SK-N-SH (cell line): ENCODE measurements around the gene NCKAP5L. TPM values are rescaled to one million over a fixed set of nuclear protein-coding genes. Genes with fewer than 3 reads are reported as not detected.
"Not testable (repeated sequence)": the region's sequence is repeated elsewhere in the genome, so short reads cannot be mapped to it uniquely, and the experiment has no call there.

Source experiments
- CTCF ChIA-PET: fragments of 300-600, 350-600 bp; formaldehyde crosslinking; extraction: SDS; loops from one replicate; lab custom pipeline; 2021; lab: Yijun Ruan, JAX
- POLR2A ChIA-PET: fragments of 350-600 bp; sonication (Branson Sonifier 250); formaldehyde crosslinking; extraction: SDS; loops from one replicate; lab custom pipeline; 2020; ENCODE audit warnings: antibody characterized with exemption, inconsistent platforms; lab: Yijun Ruan, JAX
- DNase-seq: peaks from one replicate; pipeline ENCODE4 v3.0.0; 2012
- H2AFZ ChIP-seq: fragments of 200-600 bp; sonication (generic); 2 replicates; pipeline ENCODE4 v1.8.1; 2016; ENCODE audit warnings: antibody characterized with exemption, mild to moderate bottlenecking, low read depth
- H3F3A ChIP-seq: fragments of 200-600 bp; sonication (generic); replicated peaks from 2 replicates; pipeline ENCODE3; 2016; ENCODE audit warnings: antibody characterized with exemption, mild to moderate bottlenecking; ENCODE audit not compliant: insufficient read depth
- H3K27ac ChIP-seq, 2 experiments: fragments of 200-500 bp in 1 of 2; fragments of 200-600 bp in 1 of 2; sonication (Bioruptor generic) in 1 of 2; sonication (generic), shearing (Covaris generic) in 1 of 2; 2 replicates each; pipeline versions ENCODE4 v1.5.1 to v1.6.1; 2014 to 2016; ENCODE audit warnings: low read depth in 2 of 2, inconsistent platforms in 1 of 2, low read length in 1 of 2, mild to moderate bottlenecking in 1 of 2, mixed read lengths in 1 of 2
- H3K27me3 ChIP-seq: fragments of 200-600 bp; sonication (generic), shearing (Covaris generic); 2 replicates; pipeline ENCODE4 v1.6.1; 2016; ENCODE audit warnings: mixed run types; ENCODE audit not compliant: insufficient read depth
- H3K36me3 ChIP-seq, 2 experiments: fragments of 200-500 bp in 1 of 2; fragments of 200-600 bp in 1 of 2; sonication (Bioruptor generic) in 1 of 2; sonication (generic) in 1 of 2; replicated peaks in 1 of 2; 2 replicates each; pipeline versions ENCODE3 to v1.5.1; 2014 to 2016; ENCODE audit warnings: low read length in 1 of 2, mild to moderate bottlenecking in 1 of 2; ENCODE audit not compliant: insufficient read depth in 2 of 2, control insufficient read depth in 1 of 2
- H3K4me1 ChIP-seq, 2 experiments: fragments of 200-500 bp in 1 of 2; fragments of 200-600 bp in 1 of 2; sonication (Bioruptor generic) in 1 of 2; sonication (generic), shearing (Covaris generic) in 1 of 2; 2 replicates each; pipeline versions ENCODE4 v1.5.1 to v1.6.1; 2014 to 2016; ENCODE audit warnings: low read depth in 1 of 2, low read length in 1 of 2, mixed run types in 1 of 2; ENCODE audit not compliant: insufficient read depth in 2 of 2, control insufficient read depth in 1 of 2
- H3K4me2 ChIP-seq: fragments of 200-600 bp; sonication (generic), shearing (Covaris generic); 2 replicates; pipeline ENCODE4 v1.6.1; 2017; ENCODE audit warnings: mixed run types
- H3K4me3 ChIP-seq, 2 experiments: fragments of 200-500 bp in 1 of 2; fragments of 200-600 bp in 1 of 2; sonication (Bioruptor generic) in 1 of 2; sonication (generic), shearing (Covaris generic) in 1 of 2; 2 replicates each; pipeline versions ENCODE4 v1.5.1 to v1.8.1; 2014 to 2016; ENCODE audit warnings: low read depth in 2 of 2, inconsistent platforms in 1 of 2, low read length in 1 of 2, mild to moderate bottlenecking in 1 of 2, mixed read lengths in 1 of 2, moderate library complexity in 1 of 2
- H3K79me2 ChIP-seq: fragments of 200-600 bp; sonication (generic); 2 replicates; pipeline ENCODE4 v1.8.1; 2017; ENCODE audit warnings: mild to moderate bottlenecking; ENCODE audit not compliant: insufficient read depth
- H3K9ac ChIP-seq: fragments of 200-600 bp; sonication (generic); 2 replicates; pipeline ENCODE4 v1.6.1; 2017; ENCODE audit warnings: mixed run types
- H3K9me2 ChIP-seq: fragments of 200-600 bp; sonication (generic); 2 replicates; pipeline ENCODE4 v1.6.1; 2017; ENCODE audit warnings: mixed run types
- H3K9me3 ChIP-seq: fragments of 200-600 bp; sonication (generic); 2 replicates; pipeline ENCODE4 v1.6.1; 2017; ENCODE audit warnings: mixed run types, mild to moderate bottlenecking, moderate library complexity
- H4K20me1 ChIP-seq: fragments of 200-600 bp; sonication (generic); 2 replicates; pipeline ENCODE4 v1.6.1; 2017; ENCODE audit warnings: mild to moderate bottlenecking, mixed run types; ENCODE audit not compliant: insufficient read depth
- ELF1 ChIP-seq: IDR thresholded peaks from 2 replicates; pipeline ENCODE4 v1.4.0; 2012
- FOSL2 ChIP-seq: IDR thresholded peaks from 2 replicates; pipeline ENCODE4 v1.4.0; 2012; ENCODE audit warnings: low read depth, mild to moderate bottlenecking, moderate library complexity, borderline replicate concordance
- FOXM1 ChIP-seq: IDR thresholded peaks from 2 replicates; pipeline ENCODE4 v1.4.0; 2012; ENCODE audit warnings: low read depth, mild to moderate bottlenecking
- MEF2A ChIP-seq: IDR thresholded peaks from 2 replicates; pipeline ENCODE4 v1.4.0; 2012; ENCODE audit warnings: low read depth, borderline replicate concordance
- MXI1 ChIP-seq: IDR thresholded peaks from 2 replicates; pipeline ENCODE4 v1.6.1; 2012; ENCODE audit warnings: mild to moderate bottlenecking, low read depth, low read length, improper control_type of control experiment
- POLR2AphosphoS5 ChIP-seq: IDR thresholded peaks from 2 replicates; pipeline ENCODE4 v1.6.1; 2012; ENCODE audit warnings: low read depth, low read length
- RAD21 ChIP-seq: IDR thresholded peaks from 2 replicates; pipeline ENCODE4 v1.6.1; 2012; ENCODE audit warnings: mild to moderate bottlenecking, low read length
- RCOR1 ChIP-seq: fragments of 150-350 bp; IDR thresholded peaks from 2 replicates; pipeline ENCODE4 v1.6.1; 2017; ENCODE audit warnings: antibody characterized with exemption, low read length
- REST ChIP-seq: IDR thresholded peaks from 2 replicates; pipeline ENCODE4 v1.6.1; 2012; ENCODE audit warnings: mild to moderate bottlenecking, low read depth, low read length, moderate library complexity
- RXRA ChIP-seq: IDR thresholded peaks from 2 replicates; pipeline ENCODE4 v1.4.0; 2012; ENCODE audit warnings: low read depth, mild to moderate bottlenecking, borderline replicate concordance
- SMC3 ChIP-seq: IDR thresholded peaks from 2 replicates; pipeline ENCODE4 v1.6.1; 2012; ENCODE audit warnings: low read depth, low read length, improper control_type of control experiment
- TEAD4 ChIP-seq: IDR thresholded peaks from 2 replicates; pipeline ENCODE4 v1.4.0; 2012; ENCODE audit warnings: mild to moderate bottlenecking, borderline replicate concordance; ENCODE audit not compliant: insufficient read depth
- WGBS: methylation state at CpG from one replicate; pipeline ENCODE4 v1.1.6; 2017; ENCODE audit warnings: low lambda C conversion rate; 5-methylcytosine and 5-hydroxymethylcytosine counted together
- polyA plus RNA-seq, 3 experiments: library from polyadenylated mRNA; depleted of rRNA; stranded (reverse); fragments of >200 nt; gene quantifications; 2 replicates each; pipeline ENCODE4 v1.2.3, GENCODE V29; 2012
- TF ChIP-seq, protein P1 (sequence below): IDR thresholded peaks from 2 replicates; pipeline ENCODE4; 2012
- TF ChIP-seq, protein P2 (sequence below): IDR thresholded peaks from 2 replicates; pipeline ENCODE4 v1.4.0; 2012; ENCODE audit warnings: low read depth
- TF ChIP-seq, protein P3 (sequence below): fragments of 200-600 bp; sonication (generic); IDR thresholded peaks from 2 replicates; pipeline ENCODE4 v1.6.1; 2017; ENCODE audit warnings: antibody characterized with exemption, mild to moderate bottlenecking, moderate library complexity

Gene NCKAP5L
- polyA plus RNA-seq, 1 of the 3 experiments (the other 2 are of a cell fraction), result 8.9 TPM

DNA sequence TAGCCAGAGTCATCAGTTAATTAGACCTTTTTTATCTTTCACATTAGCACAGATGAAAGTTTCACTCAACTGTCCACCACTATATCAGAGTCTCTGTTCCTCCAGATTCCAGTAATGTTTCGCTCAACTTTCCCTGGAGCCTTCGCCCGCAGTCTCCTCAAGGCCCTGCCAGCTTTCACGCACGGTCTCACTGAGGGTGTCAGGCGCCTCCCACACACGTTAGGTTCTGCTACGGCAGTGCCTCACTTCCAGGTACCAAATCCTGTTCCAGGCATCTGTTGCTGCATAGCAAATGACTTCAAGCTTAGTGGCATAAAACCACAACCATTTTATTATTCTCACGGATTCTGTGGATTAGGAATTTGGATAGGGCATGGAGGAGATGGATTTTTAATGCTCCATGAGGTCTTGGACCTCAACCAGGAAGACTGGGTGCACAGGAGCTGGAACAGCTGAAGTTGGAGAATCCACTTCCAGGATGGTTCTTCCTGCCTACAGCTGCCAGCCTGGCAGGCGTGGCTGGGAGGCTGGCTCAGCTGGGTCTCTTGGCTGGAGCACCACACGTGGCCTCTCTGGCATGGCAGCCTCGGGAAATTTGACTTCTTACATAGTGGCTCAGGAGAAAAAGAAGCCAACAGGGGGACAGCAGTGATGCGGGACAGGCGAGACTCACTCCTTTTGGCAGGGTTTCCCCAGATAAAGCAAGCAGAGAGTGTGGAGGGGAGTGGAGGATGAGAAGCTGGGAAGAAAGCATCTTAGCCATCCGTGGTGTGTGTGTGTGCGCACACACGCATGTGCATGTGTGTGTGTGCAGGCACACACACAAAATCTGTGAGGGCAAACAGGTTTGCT, 36.0 kb upstream of the NCKAP5L start:
- H3K4me3 ChIP-seq, result no peak overlapping the region
- H3K9me3 ChIP-seq, result no peaks in the 10 kb centered on the region
- no peaks in the 10 kb centered on the region for H3K79me2 ChIP-seq
- no peak overlapping the region for H3K9ac ChIP-seq
- H3K4me2 ChIP-seq, result no peak overlapping the region
- no peaks in the 10 kb centered on the region for H3K36me3 ChIP-seq
- no peak for TF ChIP-seq POLR2AphosphoS5
- TF ChIP-seq RCOR1, result no peak
- TF ChIP-seq MXI1, result no peak
- no peak for TF ChIP-seq TEAD4
- no peak for TF ChIP-seq MEF2A
- no peak for TF ChIP-seq SMC3
- TF ChIP-seq, protein P1, sequence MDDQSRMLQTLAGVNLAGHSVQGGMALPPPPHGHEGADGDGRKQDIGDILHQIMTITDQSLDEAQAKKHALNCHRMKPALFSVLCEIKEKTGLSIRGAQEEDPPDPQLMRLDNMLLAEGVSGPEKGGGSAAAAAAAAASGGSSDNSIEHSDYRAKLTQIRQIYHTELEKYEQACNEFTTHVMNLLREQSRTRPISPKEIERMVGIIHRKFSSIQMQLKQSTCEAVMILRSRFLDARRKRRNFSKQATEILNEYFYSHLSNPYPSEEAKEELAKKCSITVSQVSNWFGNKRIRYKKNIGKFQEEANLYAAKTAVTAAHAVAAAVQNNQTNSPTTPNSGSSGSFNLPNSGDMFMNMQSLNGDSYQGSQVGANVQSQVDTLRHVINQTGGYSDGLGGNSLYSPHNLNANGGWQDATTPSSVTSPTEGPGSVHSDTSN, result no peak
- no peak for TF ChIP-seq RXRA
- no peak for TF ChIP-seq FOXM1
- TF ChIP-seq, protein P2, sequence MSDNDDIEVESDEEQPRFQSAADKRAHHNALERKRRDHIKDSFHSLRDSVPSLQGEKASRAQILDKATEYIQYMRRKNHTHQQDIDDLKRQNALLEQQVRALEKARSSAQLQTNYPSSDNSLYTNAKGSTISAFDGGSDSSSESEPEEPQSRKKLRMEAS, result no peak
- TF ChIP-seq REST, result no peak
- TF ChIP-seq RAD21, result no peak
- TF ChIP-seq, protein P3, sequence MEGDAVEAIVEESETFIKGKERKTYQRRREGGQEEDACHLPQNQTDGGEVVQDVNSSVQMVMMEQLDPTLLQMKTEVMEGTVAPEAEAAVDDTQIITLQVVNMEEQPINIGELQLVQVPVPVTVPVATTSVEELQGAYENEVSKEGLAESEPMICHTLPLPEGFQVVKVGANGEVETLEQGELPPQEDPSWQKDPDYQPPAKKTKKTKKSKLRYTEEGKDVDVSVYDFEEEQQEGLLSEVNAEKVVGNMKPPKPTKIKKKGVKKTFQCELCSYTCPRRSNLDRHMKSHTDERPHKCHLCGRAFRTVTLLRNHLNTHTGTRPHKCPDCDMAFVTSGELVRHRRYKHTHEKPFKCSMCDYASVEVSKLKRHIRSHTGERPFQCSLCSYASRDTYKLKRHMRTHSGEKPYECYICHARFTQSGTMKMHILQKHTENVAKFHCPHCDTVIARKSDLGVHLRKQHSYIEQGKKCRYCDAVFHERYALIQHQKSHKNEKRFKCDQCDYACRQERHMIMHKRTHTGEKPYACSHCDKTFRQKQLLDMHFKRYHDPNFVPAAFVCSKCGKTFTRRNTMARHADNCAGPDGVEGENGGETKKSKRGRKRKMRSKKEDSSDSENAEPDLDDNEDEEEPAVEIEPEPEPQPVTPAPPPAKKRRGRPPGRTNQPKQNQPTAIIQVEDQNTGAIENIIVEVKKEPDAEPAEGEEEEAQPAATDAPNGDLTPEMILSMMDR, result no peak
- no peak for TF ChIP-seq FOSL2
- no peak for TF ChIP-seq ELF1
- POLR2A ChIA-PET, result interaction anchor here (0.5 kb wide), 1 partner anchor 629 kb away, joined by 3 read pairs; no protein-coding TSS in a partner anchor
- no peaks in the 10 kb centered on the region for H3K9me2 ChIP-seq
- peaks cover 10% of the 10 kb centered on the region for H3F3A ChIP-seq
- no peak overlapping the region for H3K27ac ChIP-seq
- no peaks in the 10 kb centered on the region for H4K20me1 ChIP-seq
- CTCF ChIA-PET, result interaction anchor here (0.6 to 14.1 kb wide), 12 partner anchors 13 to 312 kb away, joined by 3 to 312 read pairs (median 4); partner anchors contain the start of genes AQP6 and ASIC1
- 81% methylated on average over 17 of the region's 17 CpGs for WGBS
- no peaks in the 10 kb centered on the region for H3K27me3 ChIP-seq
- peaks cover 19 to 27% of the 10 kb centered on the region in 2 experiments for H3K4me1 ChIP-seq
- no peak for DNase-seq
- no peak overlapping the region for H2AFZ ChIP-seq

- H3K36me3 ChIP-seq, POLR2A ChIA-PET, H3K4me1 ChIP-seq, H3F3A ChIP-seq, H3K9me2 ChIP-seq, H3K27ac ChIP-seq, H3K4me3 ChIP-seq, H3K9me3 ChIP-seq, H3K27me3 ChIP-seq, DNase-seq, H3K4me2 ChIP-seq, H4K20me1 ChIP-seq, H3K79me2 ChIP-seq, H3K9ac ChIP-seq, H2AFZ ChIP-seq: not testable (repeated sequence)
- 80% methylated on average over 3 of the region's 31 CpGs for WGBS
- CTCF ChIA-PET, result interaction anchor here (14.1 kb wide), 1 partner anchor 109 kb away, joined by 312 read pairs; the partner anchor contains the start of gene AQP6
These were observed 32.7 kb upstream of the NCKAP5L start for GRCh38 chr12:49860921-49861320.

- H3K9me2 ChIP-seq, H4K20me1 ChIP-seq, H3K4me2 ChIP-seq, H3K4me1 ChIP-seq, H3K36me3 ChIP-seq, H3K27ac ChIP-seq, H3F3A ChIP-seq, H3K9me3 ChIP-seq, H3K79me2 ChIP-seq, H2AFZ ChIP-seq, H3K4me3 ChIP-seq, H3K9ac ChIP-seq, DNase-seq, POLR2A ChIA-PET: not testable (repeated sequence)
- H3K27me3 ChIP-seq, result peaks cover 16% of the 10 kb centered on the region; the same call in 1 of the 2 replicates
- 70% methylated on average over 4 of the region's 4 CpGs for whole genome bisulfite sequencing
- CTCF ChIA-PET, result interaction anchor here (0.6 to 2.1 kb wide), 5 partner anchors 9 to 215 kb away, joined by 3 to 10 read pairs (median 4); no protein-coding TSS in a partner anchor
These were observed 27.7 kb upstream of the NCKAP5L start for GRCh38 chr12:49855890-49856289.
